ENCODE data around the gene BNC1. TPM values are rescaled to one million over a fixed set of nuclear protein-coding genes. Genes with fewer than 3 reads are reported as not detected.
"Not testable (repeated sequence)": the region's sequence is repeated elsewhere in the genome, so short reads cannot be mapped to it uniquely, and the experiment has no call there.

Gene BNC1
- total and polyA plus RNA-seq, 2 experiments from 2014 or later: 23.1 to 24.3 TPM

DNA sequence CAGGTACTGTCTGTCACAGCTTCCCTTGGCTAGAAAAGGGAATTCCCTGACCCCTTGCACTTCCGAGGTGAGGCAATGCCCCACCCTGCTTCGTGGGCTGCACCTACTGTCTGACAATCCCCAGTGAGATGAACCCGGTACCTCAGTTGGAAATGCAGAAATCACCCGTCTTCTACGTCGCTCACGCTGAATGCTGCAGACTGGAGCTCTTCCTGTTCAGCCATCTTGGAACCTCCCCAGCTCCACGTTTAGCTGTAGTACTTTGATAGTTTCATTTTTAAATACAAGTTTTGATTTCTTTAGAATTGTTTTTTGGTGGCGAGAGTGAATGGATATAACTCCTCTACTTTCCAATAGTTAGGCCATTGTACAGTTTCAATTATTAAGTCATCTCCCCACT is 59.0 kb downstream of the BNC1 start:
- no peaks in the 10 kb centered on the region for H4K20me1 ChIP-seq (ENCODE audit: insufficient read depth, poor library complexity, severe bottlenecking)
- no peaks in the 10 kb centered on the region for H3K4me1 ChIP-seq (ENCODE audit: insufficient read depth)
- DNase-seq (ENCODE audit: low spot score): no peak
- no peaks in the 10 kb centered on the region for H3K27me3 ChIP-seq
- H3K4me2 ChIP-seq: no peak overlapping the region
- no peaks in the 10 kb centered on the region for H3K36me3 ChIP-seq (replicated peaks; ENCODE audit: insufficient read depth, low read depth)
- no peak overlapping the region for H3K27ac ChIP-seq
- H3K9me3 ChIP-seq (ENCODE audit: low read depth): no peaks in the 10 kb centered on the region
- WGBS (ENCODE audit: low lambda C conversion rate, missing lambda C conversion rate): 89% methylated on average over 9 of the region's 9 CpGs
- H3K9me2 ChIP-seq (replicated peaks; ENCODE audit: insufficient read depth): no peaks in the 10 kb centered on the region
- TF ChIP-seq EZH2 (IDR thresholded peaks at IDR 0.05; ENCODE audit: borderline replicate concordance): no peak
- TF ChIP-seq, protein P1, sequence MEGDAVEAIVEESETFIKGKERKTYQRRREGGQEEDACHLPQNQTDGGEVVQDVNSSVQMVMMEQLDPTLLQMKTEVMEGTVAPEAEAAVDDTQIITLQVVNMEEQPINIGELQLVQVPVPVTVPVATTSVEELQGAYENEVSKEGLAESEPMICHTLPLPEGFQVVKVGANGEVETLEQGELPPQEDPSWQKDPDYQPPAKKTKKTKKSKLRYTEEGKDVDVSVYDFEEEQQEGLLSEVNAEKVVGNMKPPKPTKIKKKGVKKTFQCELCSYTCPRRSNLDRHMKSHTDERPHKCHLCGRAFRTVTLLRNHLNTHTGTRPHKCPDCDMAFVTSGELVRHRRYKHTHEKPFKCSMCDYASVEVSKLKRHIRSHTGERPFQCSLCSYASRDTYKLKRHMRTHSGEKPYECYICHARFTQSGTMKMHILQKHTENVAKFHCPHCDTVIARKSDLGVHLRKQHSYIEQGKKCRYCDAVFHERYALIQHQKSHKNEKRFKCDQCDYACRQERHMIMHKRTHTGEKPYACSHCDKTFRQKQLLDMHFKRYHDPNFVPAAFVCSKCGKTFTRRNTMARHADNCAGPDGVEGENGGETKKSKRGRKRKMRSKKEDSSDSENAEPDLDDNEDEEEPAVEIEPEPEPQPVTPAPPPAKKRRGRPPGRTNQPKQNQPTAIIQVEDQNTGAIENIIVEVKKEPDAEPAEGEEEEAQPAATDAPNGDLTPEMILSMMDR (IDR thresholded peaks at IDR 0.05; ENCODE audit: poor library complexity): no peak
- no peak for TF ChIP-seq EZH2phosphoT487 (IDR thresholded peaks at IDR 0.05; ENCODE audit: low read depth, severe bottlenecking, unreplicated experiment)
- no peak overlapping the region for H2AFZ ChIP-seq
- H3K4me3 ChIP-seq: no peak overlapping the region
- H3K79me2 ChIP-seq: no peaks in the 10 kb centered on the region

DNA sequence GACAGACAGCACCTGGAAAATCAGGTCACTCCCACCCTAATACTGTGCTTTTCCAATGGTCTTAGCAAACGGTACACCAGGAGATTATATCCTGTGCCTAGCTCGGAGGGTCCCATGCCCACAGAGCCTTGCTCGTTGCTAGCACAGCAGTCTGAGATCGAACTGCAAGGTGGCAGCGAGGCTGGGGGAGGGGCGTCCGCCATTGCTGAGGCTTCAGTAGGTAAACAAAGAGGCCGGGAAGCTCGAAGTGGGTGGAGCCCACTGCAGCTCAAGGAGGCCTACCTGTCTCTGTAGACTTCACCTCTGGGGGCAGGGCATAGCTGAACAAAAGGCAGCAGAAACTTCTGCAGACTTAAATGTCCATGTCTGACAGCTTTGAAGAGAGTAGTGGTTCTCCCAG is 62.7 kb downstream of the BNC1 start:
- not testable (repeated sequence) for H3K4me1 ChIP-seq (ENCODE audit: insufficient read depth); H2AFZ ChIP-seq; H3K9me3 ChIP-seq (ENCODE audit: low read depth); H3K79me2 ChIP-seq; H3K27ac ChIP-seq; H3K4me3 ChIP-seq; H3K27me3 ChIP-seq; DNase-seq (ENCODE audit: low spot score); H3K9me2 ChIP-seq (replicated peaks; ENCODE audit: insufficient read depth); H3K36me3 ChIP-seq (replicated peaks; ENCODE audit: insufficient read depth, low read depth); H3K4me2 ChIP-seq; H4K20me1 ChIP-seq (ENCODE audit: insufficient read depth, poor library complexity, severe bottlenecking)
- 95% methylated on average over 9 of the region's 9 CpGs for WGBS (ENCODE audit: low lambda C conversion rate, missing lambda C conversion rate)

DNA sequence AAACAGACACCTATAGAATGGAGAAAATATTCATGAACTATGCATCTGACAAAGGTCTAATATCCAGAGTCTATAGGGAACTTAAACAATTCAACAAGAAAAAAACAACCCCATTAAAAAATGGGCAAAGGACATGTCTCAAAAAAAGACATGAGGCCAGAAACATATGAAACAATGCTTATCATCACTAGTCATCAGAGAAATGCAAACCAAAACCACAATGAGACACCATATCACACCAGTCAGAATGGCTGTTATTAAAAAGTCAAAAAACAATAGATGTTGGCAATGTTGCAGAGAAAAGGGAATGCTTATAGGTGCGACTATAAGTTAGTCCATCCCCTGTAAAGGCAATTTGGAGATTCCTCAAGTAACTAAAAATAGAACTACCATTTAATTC is 65.4 kb downstream of the BNC1 start:
- DNase-seq (ENCODE audit: low spot score): no peak
- no peaks in the 10 kb centered on the region for H3K27me3 ChIP-seq
- no peaks in the 10 kb centered on the region for H3K9me2 ChIP-seq (replicated peaks; ENCODE audit: insufficient read depth)
- no peaks in the 10 kb centered on the region for H4K20me1 ChIP-seq (ENCODE audit: insufficient read depth, poor library complexity, severe bottlenecking)
- H3K4me2 ChIP-seq: no peak overlapping the region
- H3K4me1 ChIP-seq (ENCODE audit: insufficient read depth): no peaks in the 10 kb centered on the region
- H3K36me3 ChIP-seq (replicated peaks; ENCODE audit: insufficient read depth, low read depth): no peaks in the 10 kb centered on the region
- no peak overlapping the region for H3K4me3 ChIP-seq
- no peak overlapping the region for H3K27ac ChIP-seq
- WGBS (ENCODE audit: low lambda C conversion rate, missing lambda C conversion rate): 93% methylated on average over 1 of the region's 1 CpG
- no peaks in the 10 kb centered on the region for H3K79me2 ChIP-seq
- no peaks in the 10 kb centered on the region for H3K9me3 ChIP-seq (ENCODE audit: low read depth)
- TF ChIP-seq EZH2phosphoT487 (IDR thresholded peaks at IDR 0.05; ENCODE audit: low read depth, severe bottlenecking, unreplicated experiment) (no peak), EZH2 (IDR thresholded peaks at IDR 0.05; ENCODE audit: borderline replicate concordance) (no peak)
- TF ChIP-seq, protein P1 (IDR thresholded peaks at IDR 0.05; ENCODE audit: poor library complexity): no peak
- H2AFZ ChIP-seq: no peak overlapping the region

DNA sequence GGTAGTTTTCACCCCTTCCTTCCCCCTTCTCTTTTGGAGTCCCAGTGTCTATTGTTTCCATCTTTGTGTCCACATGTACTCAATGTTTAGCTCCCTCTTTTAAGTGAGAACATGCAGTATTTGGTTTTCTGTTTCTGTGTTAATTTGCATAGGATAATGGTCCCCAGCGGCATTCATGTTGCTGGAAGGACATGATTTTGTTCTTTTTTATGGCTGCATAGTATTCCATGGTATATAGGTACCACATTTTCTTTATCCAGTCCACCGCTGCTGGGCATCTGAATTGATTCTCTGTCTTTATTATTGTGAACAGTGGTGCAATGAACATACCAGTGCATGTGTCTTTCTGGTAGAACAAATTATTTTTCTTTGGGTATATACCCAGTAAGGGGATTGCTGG is 69.2 kb downstream of the BNC1 start:
- Histone ChIP-seq H3K27me3 (no peaks in the 10 kb centered on the region), H3K4me3 (no peak overlapping the region), H3K36me3 (replicated peaks; ENCODE audit: insufficient read depth, low read depth) (no peaks in the 10 kb centered on the region), H3K4me2 (no peak overlapping the region), H3K4me1 (ENCODE audit: insufficient read depth) (no peaks in the 10 kb centered on the region), H3K27ac (no peak overlapping the region), H3K9me3 (ENCODE audit: low read depth) (no peaks in the 10 kb centered on the region), H3K79me2 (no peaks in the 10 kb centered on the region), H3K9me2 (replicated peaks; ENCODE audit: insufficient read depth) (no peaks in the 10 kb centered on the region), H2AFZ (no peak overlapping the region), H4K20me1 (ENCODE audit: insufficient read depth, poor library complexity, severe bottlenecking) (no peaks in the 10 kb centered on the region)
- no peak for DNase-seq (ENCODE audit: low spot score)
- TF ChIP-seq EZH2phosphoT487 (IDR thresholded peaks at IDR 0.05; ENCODE audit: low read depth, severe bottlenecking, unreplicated experiment): no peak
- no peak for TF ChIP-seq EZH2 (IDR thresholded peaks at IDR 0.05; ENCODE audit: borderline replicate concordance)
- TF ChIP-seq, protein P1 (IDR thresholded peaks at IDR 0.05; ENCODE audit: poor library complexity): no peak
- 100% methylated on average over 2 of the region's 2 CpGs for WGBS (ENCODE audit: low lambda C conversion rate, missing lambda C conversion rate)

Measured in hepatocyte (in vitro differentiated cells).